ENCODE results near the gene AKAP11. TPM values are rescaled to one million over a fixed set of nuclear protein-coding genes. Genes with fewer than 3 reads are reported as not detected.

The AKAP11 gene
- total RNA-seq, 1 donor from 2014 or later: 23.2 TPM

DNA sequence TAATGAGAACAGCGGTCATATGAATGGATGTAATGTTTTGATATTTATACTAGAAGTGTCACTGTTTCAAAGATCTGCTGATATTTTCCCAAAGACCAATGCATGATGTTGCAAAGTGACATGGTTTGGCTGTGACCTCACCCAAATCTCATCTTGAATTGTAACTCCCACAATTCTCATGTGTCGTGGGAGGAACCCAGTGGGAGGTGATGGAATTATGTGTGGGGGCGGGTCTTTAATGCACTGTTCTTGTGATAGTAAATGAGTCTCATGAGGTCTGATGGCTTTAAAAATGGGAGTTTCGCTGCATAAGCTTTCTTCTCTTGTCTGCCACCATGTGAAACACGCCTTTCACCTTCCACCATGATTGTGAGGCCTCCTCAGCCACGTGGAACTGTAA lies 98.3 kb downstream of the AKAP11 start:
- no peak for DNase-seq (ENCODE audit: extremely low read depth, low read depth, low spot score)

Other genes starting within 250 kb of the AKAP11 start
- gene DGKH, start 223.5 kb upstream of the AKAP11 start, total RNA-seq: 15.7 and 36.3 TPM in 2 replicates

Measured in glomerular endothelial cell (primary cell).